Stomach (tissue), 19 donors: ENCODE measurements around the gene C2orf78. TPM values are rescaled to one million over a fixed set of nuclear protein-coding genes. Genes with fewer than 3 reads are reported as not detected.
"Not testable (repeated sequence)": the region's sequence is repeated elsewhere in the genome, so short reads cannot be mapped to it uniquely, and the experiment has no call there.

Experiments used
- DNase-seq, 2 donors: peaks; one replicate each; pipeline versions ENCODE4 v3.0.0 to v3.0.0-alpha.2; 2013 to 2019
- H3K27ac ChIP-seq, 5 donors: fragments of 200-600 bp in 4 of 5; sonication (generic) in 4 of 5; one replicate each; pipeline ENCODE4 v1.5.1; 2013 to 2019; ENCODE audit warnings: mild to moderate bottlenecking in 1 of 5, moderate library complexity in 1 of 5
- H3K27me3 ChIP-seq, 3 donors: fragments of 200-600 bp; sonication (generic); one replicate each; pipeline ENCODE4 v1.5.1; 2017 to 2019; ENCODE audit warnings: mixed run types in 1 of 3
- H3K36me3 ChIP-seq, 4 donors: fragments of 200-600 bp; sonication (generic); 1 replicate in 3 of 4; 2 replicates in 1 of 4; pipeline ENCODE4 v1.5.1; 2016 to 2019
- H3K4me1 ChIP-seq, 4 donors: fragments of 200-600 bp; sonication (generic); one replicate each; pipeline ENCODE4 v1.5.1; 2016 to 2019
- H3K4me3 ChIP-seq, 4 donors: fragments of 200-600 bp; sonication (generic) in 3 of 4; one replicate each; pipeline ENCODE4 v1.5.1; 2016 to 2019; ENCODE audit warnings: mild to moderate bottlenecking in 1 of 4
- H3K9me3 ChIP-seq, 4 donors: fragments of 200-600 bp; sonication (generic); one replicate each; pipeline ENCODE4 v1.5.1; 2016 to 2019
- EP300 ChIP-seq: sonication (generic); formaldehyde crosslinking; IDR thresholded peaks from one replicate; pipeline ENCODE4 v1.6.1; 2017; ENCODE audit warnings: antibody characterized with exemption
- POLR2A ChIP-seq, 4 donors: fragments of 450-650 bp; IDR thresholded peaks; one replicate each; pipeline ENCODE4 v1.6.1; 2016; ENCODE audit warnings: antibody characterized with exemption in 4 of 4, control low read depth in 2 of 4, mild to moderate bottlenecking in 1 of 4, moderate library complexity in 1 of 4
- POLR2AphosphoS5 ChIP-seq, 3 donors: sonication (generic); formaldehyde crosslinking; IDR thresholded peaks; one replicate each; pipeline ENCODE4 v1.6.1; 2016; ENCODE audit warnings: antibody characterized with exemption in 3 of 3
- WGBS, 5 donors: extraction: QIAGEN DNeasy Blood & Tissue Kit in 3 of 5; methylation state at CpG; one replicate each; pipeline versions ENCODE4 v1.1.5 to v1.1.7; 2013 to 2018; 5-methylcytosine and 5-hydroxymethylcytosine counted together
- intact Hi-C: fragments of 100-400 bp; cut with DNase I; formaldehyde crosslinking; loops from one replicate; pipeline ENCODE4 v1.15.1; 2023; ENCODE audit warnings: low total_unique reads
- long read RNA-seq, 10 donors: transcript quantifications; one replicate each; lab custom pipeline, GENCODE V29; 2026
- polyA plus RNA-seq, 3 donors: library from polyadenylated mRNA; stranded (reverse); fragments of 200-250 nt; gene quantifications; one replicate each; pipeline ENCODE4 v1.2.3, GENCODE V29; 2013
- total RNA-seq, 5 donors: library from RNA; depleted of rRNA; stranded (reverse); fragments of >200 nt; gene quantifications; one replicate each; pipeline versions ENCODE4 v1.1.0 to v1.2.3, GENCODE V29; 2014 to 2016
- TF ChIP-seq, protein P1 (sequence below), 7 experiments: fragments of 450-650 bp in 4 of 7; fragments of 200-600 bp in 3 of 7; sonication (generic) in 3 of 7; IDR thresholded peaks; one replicate each; pipeline ENCODE4 v1.5.1; 2016 to 2019; ENCODE audit warnings: antibody characterized with exemption in 7 of 7, control low read depth in 2 of 7, mild to moderate bottlenecking in 1 of 7
- donor health status: healthy with polysubstance abuse.
- donor health status: Bipolar disorder and iron deficiency.
- donor health status: healthy.

Gene C2orf78, protein sequence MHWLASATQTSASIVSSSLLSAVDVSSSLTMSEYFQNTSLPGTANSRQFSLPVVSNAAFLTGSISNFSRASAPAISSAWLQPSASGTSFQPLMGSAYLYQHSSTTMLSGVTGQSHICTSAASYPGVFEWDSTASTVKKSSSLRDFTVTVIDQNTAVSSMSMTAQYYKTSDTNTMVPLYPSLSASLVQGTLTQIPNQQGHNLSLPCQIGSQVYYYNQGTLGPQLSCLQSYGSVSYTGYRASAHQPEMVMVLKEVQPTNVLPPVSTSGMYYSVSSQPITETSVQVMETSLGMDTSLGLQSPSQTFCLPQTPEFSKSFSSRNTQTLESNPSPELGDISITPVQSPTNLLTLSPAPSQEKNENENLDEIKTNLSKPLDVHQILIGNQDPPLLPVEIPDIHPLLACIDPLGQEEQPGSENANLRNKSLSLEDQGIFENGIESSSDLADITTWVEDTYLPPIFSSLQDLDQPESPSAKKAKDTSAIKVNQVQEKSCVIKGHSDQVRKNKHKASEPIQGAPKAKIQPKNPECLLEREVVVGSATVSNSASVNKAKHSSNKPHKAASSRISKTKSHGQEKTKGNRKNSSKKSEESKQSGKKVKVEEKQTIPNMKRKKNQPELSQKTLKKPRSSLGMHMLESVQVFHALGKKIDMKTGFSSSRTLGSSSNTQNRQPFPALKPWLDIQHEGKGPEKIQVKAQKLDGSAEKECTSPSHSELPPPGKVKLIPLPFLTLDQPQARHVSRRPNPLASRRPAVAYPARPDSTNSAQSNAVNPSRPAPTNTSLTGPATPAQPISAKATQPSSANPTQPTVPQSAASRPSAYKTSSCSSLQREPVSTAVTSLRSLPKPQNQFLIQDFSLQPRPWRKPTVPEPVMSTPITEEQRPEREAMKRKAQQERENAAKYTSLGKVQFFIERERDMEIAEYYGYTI
- total RNA-seq (not detected), polyA plus RNA-seq (not detected)
- long read RNA-seq, donor 1: 0 reads
- long read RNA-seq, donor 2: 0 reads
- long read RNA-seq, donor 3: 0 reads
- long read RNA-seq, donor 4: 0 reads
- long read RNA-seq, donor 5: 0 reads
- long read RNA-seq, donor 6: 0 reads
- long read RNA-seq, donor 7: 0 reads
- long read RNA-seq, donor 8: 0 reads
- long read RNA-seq, donor 9: 0 reads
- long read RNA-seq, donor 10: 0 reads

DNA sequence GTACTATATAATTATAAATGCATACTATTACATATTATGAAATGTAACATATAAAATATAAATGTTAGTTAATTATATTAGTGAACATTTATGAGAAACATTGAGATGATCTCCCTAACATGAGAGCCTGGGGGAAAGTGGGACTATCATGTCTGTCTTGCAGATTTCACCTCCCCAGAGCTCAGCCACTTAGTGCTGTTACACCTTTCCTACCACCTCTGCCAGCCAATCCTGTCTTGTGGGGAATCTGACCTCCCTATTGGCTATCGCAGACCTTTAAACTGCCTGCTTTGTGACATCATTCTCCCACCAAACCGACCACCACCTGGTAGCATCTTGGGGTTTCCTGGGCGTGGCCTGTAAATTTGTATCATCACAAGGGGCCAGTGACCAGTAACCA is at the start of gene C2orf78:
Gene C2orf78, plus strand, starts transcription at position 301 of the 400 bp plus-strand sequence. CDS start 127 bp downstream, outside the sequence.
- H3K36me3 ChIP-seq, DNase-seq, intact Hi-C loops, H3K4me3 ChIP-seq, H3K9me3 ChIP-seq, H3K27me3 ChIP-seq, H3K27ac ChIP-seq: not testable (repeated sequence)
- peaks cover 1 to 11% (median 3%) of the 10 kb centered on the region in 4 donors for H3K4me1 ChIP-seq
- 38 to 56% (median 47%) methylated on average over 2 to 3 of the region's 3 CpGs; no CpG with 5 or more reads in 2 of the 5 donors for WGBS, 5 donors

DNA sequence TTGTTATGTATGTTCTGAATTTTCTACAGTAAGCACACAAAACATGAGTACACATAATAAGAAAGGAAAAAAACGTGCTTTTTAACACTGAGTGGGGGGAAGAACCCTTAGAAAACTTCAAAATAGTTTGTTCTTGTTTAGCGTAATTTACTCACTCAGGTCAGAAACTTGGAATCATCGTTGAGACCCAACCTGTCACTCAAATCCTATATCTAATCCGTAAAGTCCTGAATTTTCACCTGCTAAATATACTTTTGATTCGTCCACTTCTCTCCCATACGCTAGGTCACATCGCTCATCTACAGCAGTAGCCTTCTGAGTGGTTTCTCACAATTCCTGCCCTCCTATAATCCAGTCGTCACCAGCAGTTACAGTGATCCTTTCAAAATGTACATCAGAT is 47.6 kb upstream of the C2orf78 start:
- peaks cover 7 to 28% (median 22%) of the 10 kb centered on the region in 4 donors for H3K4me1 ChIP-seq
- H3K9me3 ChIP-seq: no peaks in the 10 kb centered on the region
- TF ChIP-seq EP300: no peak
- TF ChIP-seq, protein P1, sequence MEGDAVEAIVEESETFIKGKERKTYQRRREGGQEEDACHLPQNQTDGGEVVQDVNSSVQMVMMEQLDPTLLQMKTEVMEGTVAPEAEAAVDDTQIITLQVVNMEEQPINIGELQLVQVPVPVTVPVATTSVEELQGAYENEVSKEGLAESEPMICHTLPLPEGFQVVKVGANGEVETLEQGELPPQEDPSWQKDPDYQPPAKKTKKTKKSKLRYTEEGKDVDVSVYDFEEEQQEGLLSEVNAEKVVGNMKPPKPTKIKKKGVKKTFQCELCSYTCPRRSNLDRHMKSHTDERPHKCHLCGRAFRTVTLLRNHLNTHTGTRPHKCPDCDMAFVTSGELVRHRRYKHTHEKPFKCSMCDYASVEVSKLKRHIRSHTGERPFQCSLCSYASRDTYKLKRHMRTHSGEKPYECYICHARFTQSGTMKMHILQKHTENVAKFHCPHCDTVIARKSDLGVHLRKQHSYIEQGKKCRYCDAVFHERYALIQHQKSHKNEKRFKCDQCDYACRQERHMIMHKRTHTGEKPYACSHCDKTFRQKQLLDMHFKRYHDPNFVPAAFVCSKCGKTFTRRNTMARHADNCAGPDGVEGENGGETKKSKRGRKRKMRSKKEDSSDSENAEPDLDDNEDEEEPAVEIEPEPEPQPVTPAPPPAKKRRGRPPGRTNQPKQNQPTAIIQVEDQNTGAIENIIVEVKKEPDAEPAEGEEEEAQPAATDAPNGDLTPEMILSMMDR (IDR thresholded peaks at IDR 0.05): no peak
- TF ChIP-seq POLR2A (IDR thresholded peaks at IDR 0.05): no peak
- no peak for TF ChIP-seq POLR2AphosphoS5 (IDR thresholded peaks at IDR 0.05)
- peaks cover 13 to 34% (median 34%) of the 10 kb centered on the region in 4 donors for H3K36me3 ChIP-seq
- H3K4me3 ChIP-seq: peak overlapping the region; percentile 57 to 96 (median 88)
- intact Hi-C loops: no loop called here
- no peak for DNase-seq
- 10 to 15% (median 11%) methylated on average over 8 of the region's 8 CpGs for WGBS, 5 donors
- no peaks in the 10 kb centered on the region for H3K27me3 ChIP-seq
- H3K27ac ChIP-seq: peak overlapping the region in 4 of 5 donors; percentile 69 to 86 (median 80)

DNA sequence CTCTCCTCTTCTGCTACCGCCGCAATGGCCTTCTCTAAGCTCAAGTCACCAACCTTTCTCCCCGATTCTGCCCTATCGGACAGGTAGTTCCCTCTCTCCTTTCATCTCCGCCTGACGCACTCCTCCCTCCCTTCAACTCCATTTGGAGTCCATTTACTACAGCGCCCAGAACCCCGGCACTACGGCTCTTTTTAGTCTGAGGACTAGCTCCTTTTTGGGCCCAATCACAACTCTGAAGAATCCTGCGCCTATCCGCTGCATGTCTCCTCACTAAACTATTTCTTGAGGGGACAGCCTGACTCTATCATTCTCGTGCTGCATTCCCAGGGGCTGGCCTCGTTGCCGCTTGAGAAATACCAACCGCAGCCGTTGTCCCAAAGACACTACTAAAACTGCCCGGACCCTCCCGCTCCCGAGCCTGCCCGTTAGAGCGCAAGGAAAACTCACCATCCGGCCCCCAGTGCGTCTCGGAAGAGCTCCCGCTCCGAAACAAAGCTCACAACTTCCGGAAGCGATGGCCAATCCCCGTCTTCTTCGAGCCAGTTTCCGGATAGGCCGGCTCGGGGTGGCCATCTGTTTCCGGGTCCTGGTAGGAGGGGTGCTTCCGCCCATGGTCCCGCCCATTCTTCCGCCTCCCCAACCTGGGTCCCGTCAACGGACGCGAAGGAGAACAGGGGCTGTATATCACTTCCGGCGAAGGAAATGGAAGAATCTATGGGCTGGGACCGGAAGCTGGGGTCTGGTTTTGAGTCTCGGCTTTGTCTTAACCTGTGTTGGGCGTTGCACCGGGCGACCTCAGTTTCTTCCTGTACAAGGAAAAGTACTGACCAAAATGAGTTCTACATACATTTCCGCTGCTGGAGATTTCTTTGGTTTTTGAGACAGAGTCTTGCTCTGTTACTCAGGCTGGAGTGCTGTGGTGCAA is 46.9 kb upstream of the C2orf78 start, which contains the start of gene TPRKB:
Gene TPRKB, minus strand, starts transcription at position 491 of the 925 bp plus-strand sequence. CDS start 2,776 bp downstream, outside the sequence.
- Histone ChIP-seq H3K36me3 (peaks cover 8 to 34% (median 33%) of the 10 kb centered on the region in 4 donors), H3K9me3 (no peaks in the 10 kb centered on the region), H3K27me3 (no peaks in the 10 kb centered on the region), H3K27ac (peak within 1 kb of the TSS; percentile 69 to 86 (median 78)), H3K4me3 (peak within 1 kb of the TSS; percentile 57 to 96 (median 88)), H3K4me1 (peaks cover 7 to 28% (median 22%) of the 10 kb centered on the region in 4 donors)
- TF ChIP-seq, protein P1 (IDR thresholded peaks at IDR 0.05): no peak
- TF ChIP-seq POLR2AphosphoS5 (IDR thresholded peaks at IDR 0.05): peak; percentile 73 to 97 (median 93)
- 0 to 2% (median 1%) methylated on average over 39 to 49 of the region's 49 CpGs for WGBS, 5 donors
- intact Hi-C loops: no loop called here
- DNase-seq: peak; percentile 96 to 99

DNA sequence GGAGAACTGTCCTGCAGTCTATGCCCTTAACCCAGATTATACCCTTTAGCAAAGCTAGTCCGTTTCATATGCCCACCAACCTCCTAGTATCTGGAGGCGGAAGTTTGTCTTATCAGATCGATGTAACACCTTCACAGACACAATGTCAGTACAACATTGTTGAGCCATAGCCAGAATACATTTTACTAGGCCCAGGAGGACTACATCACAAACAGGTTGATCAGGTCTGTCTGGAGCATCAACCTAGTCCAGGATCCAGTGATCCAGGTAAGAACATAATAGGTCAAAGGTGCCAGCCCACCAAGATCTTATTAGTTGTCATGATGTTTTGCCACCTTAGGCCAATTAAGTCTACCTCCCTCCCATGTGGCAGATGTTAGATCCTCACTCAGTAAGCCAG is 44.9 kb upstream of the C2orf78 start:
- TF ChIP-seq POLR2A (IDR thresholded peaks at IDR 0.05): no peak
- no peak for TF ChIP-seq EP300
- TF ChIP-seq, protein P1 (IDR thresholded peaks at IDR 0.05): no peak
- Histone ChIP-seq H3K36me3 (peaks cover 0 to 21% (median 18%) of the 10 kb centered on the region in 4 donors), H3K4me1 (peaks cover 7 to 28% (median 22%) of the 10 kb centered on the region in 4 donors), H3K27me3 (no peaks in the 10 kb centered on the region), H3K9me3 (no peaks in the 10 kb centered on the region), H3K27ac (no peak overlapping the region), H3K4me3 (no peak overlapping the region)
- no peak for DNase-seq
- 89 to 97% (median 95%) methylated on average over 3 of the region's 3 CpGs for WGBS, 5 donors
- intact Hi-C loops: no loop called here
